ENCODE measurements around the gene CA11.

Gene CA11

DNA sequence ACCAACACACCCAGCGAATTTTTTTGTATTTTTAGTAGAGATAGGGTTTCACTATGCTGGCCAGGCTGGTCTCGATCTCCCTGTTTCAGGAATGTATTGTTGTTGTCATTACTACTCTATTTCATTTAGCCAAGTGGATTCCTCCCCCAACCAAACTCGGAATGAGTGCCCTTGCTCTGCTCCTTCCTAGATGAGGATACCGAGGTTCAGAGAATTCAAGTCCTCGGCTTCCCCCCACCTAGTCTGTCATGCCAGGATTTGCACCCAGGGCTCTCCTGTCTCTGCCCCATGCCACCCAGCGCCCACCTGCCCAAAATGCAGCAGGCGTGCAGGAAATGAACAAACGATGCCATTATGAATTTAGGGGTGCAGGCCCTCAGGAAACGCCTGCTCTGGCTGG is 43.0 kb downstream of the CA11 start:
- TF ChIP-seq, protein P1, sequence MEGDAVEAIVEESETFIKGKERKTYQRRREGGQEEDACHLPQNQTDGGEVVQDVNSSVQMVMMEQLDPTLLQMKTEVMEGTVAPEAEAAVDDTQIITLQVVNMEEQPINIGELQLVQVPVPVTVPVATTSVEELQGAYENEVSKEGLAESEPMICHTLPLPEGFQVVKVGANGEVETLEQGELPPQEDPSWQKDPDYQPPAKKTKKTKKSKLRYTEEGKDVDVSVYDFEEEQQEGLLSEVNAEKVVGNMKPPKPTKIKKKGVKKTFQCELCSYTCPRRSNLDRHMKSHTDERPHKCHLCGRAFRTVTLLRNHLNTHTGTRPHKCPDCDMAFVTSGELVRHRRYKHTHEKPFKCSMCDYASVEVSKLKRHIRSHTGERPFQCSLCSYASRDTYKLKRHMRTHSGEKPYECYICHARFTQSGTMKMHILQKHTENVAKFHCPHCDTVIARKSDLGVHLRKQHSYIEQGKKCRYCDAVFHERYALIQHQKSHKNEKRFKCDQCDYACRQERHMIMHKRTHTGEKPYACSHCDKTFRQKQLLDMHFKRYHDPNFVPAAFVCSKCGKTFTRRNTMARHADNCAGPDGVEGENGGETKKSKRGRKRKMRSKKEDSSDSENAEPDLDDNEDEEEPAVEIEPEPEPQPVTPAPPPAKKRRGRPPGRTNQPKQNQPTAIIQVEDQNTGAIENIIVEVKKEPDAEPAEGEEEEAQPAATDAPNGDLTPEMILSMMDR (IDR thresholded peaks at IDR 0.05; ENCODE audit: poor library complexity, severe bottlenecking): no peak
- DNase-seq (ENCODE audit: low spot score) (no peak), ATAC-seq (ENCODE audit: low read depth) (no peak)
- no peaks in the 10 kb centered on the region for H3K4me1 ChIP-seq (ENCODE audit: insufficient read depth, poor library complexity, severe bottlenecking)
- H3K9me3 ChIP-seq (ENCODE audit: severe bottlenecking): no peaks in the 10 kb centered on the region
- H3K4me3 ChIP-seq (ENCODE audit: severe bottlenecking): no peak overlapping the region
- no peak overlapping the region for H3K27ac ChIP-seq (ENCODE audit: poor library complexity, severe bottlenecking)
- no peaks in the 10 kb centered on the region for H3K27me3 ChIP-seq (ENCODE audit: insufficient read depth, poor library complexity, severe bottlenecking)
- H3K36me3 ChIP-seq (ENCODE audit: low read depth): no peaks in the 10 kb centered on the region

DNA sequence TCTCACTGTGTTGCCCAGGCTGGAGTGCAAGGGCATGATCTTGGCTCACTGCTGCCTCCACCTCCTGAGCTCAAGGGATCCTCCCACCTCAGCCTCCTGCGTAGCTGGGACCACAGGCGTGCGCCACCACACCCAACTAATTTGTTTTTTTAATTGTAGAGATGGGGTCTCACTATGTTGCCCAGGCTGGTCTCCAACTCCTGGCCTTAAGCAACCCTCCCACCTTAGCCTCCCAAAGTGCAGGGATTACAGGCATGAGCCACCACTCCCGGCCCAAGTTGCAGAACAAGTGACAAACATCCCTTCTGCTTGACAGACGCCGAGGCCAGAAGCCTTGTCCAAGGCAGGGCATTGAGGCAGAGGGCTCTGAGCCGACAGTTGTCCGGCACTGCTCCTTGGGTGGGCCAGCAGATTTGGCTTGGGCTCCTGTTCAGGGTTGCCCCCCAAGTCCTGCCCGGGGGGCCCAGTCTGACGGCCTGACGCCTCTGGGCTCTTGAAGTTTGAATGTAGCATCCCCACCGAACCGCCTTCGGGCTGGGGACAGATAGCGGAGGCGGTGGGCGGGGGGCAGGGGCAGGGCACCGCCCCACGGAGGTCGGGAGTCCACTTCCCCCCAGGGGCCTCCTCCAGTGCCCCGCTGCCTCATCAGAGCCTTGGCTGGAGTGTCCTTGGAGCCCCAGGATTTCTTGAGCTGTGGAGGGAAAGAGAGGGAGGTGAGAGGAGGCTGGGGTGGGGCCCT is 45.1 kb downstream of the CA11 start:
- ATAC-seq (ENCODE audit: low read depth) (no peak), DNase-seq (ENCODE audit: low spot score) (no peak)
- TF ChIP-seq, protein P1 (IDR thresholded peaks at IDR 0.05; ENCODE audit: poor library complexity, severe bottlenecking): no peak
- Histone ChIP-seq H3K27ac (ENCODE audit: poor library complexity, severe bottlenecking) (no peak overlapping the region), H3K9me3 (ENCODE audit: severe bottlenecking) (no peaks in the 10 kb centered on the region), H3K4me1 (ENCODE audit: insufficient read depth, poor library complexity, severe bottlenecking) (no peaks in the 10 kb centered on the region), H3K36me3 (ENCODE audit: low read depth) (no peaks in the 10 kb centered on the region), H3K27me3 (ENCODE audit: insufficient read depth, poor library complexity, severe bottlenecking) (no peaks in the 10 kb centered on the region), H3K4me3 (ENCODE audit: severe bottlenecking) (no peak overlapping the region)

DNA sequence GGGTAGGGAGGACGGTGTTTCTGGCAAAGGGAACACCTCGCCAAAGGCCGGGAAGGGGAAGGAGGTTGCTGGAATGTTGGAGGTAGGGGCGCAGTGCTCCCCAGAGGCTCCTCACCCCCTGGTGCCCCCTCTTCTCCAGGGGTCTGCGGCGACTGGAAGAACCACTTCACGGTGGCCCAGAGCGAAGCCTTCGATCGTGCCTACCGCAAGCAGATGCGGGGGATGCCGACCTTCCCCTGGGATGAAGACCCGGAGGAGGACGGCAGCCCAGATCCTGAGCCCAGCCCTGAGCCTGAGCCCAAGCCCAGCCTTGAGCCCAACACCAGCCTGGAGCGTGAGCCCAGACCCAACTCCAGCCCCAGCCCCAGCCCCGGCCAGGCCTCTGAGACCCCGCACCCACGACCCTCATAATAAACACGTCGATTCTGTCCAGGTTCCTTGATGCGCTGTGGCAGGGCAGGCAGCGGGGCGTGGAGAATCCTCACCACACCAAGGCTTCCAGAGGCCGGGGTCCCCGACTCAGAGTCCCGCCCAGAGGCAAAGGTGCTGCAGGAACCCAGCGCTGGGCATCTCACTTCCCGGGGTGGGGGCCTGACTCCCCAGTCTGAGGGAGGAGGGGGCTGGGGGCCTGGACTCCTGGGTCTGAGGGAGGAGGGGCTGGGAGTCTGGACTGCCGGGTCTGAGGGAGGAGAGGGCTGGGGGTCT is 46.8 kb downstream of the CA11 start:
- DNase-seq (ENCODE audit: low spot score) (no peak), ATAC-seq (ENCODE audit: low read depth) (no peak)
- H3K27ac ChIP-seq (ENCODE audit: poor library complexity, severe bottlenecking): no peak overlapping the region
- no peaks in the 10 kb centered on the region for H3K27me3 ChIP-seq (ENCODE audit: insufficient read depth, poor library complexity, severe bottlenecking)
- H3K9me3 ChIP-seq (ENCODE audit: severe bottlenecking): no peaks in the 10 kb centered on the region
- TF ChIP-seq, protein P1 (IDR thresholded peaks at IDR 0.05; ENCODE audit: poor library complexity, severe bottlenecking): no peak
- no peak overlapping the region for H3K4me3 ChIP-seq (ENCODE audit: severe bottlenecking)
- no peaks in the 10 kb centered on the region for H3K4me1 ChIP-seq (ENCODE audit: insufficient read depth, poor library complexity, severe bottlenecking)
- no peaks in the 10 kb centered on the region for H3K36me3 ChIP-seq (ENCODE audit: low read depth)

DNA sequence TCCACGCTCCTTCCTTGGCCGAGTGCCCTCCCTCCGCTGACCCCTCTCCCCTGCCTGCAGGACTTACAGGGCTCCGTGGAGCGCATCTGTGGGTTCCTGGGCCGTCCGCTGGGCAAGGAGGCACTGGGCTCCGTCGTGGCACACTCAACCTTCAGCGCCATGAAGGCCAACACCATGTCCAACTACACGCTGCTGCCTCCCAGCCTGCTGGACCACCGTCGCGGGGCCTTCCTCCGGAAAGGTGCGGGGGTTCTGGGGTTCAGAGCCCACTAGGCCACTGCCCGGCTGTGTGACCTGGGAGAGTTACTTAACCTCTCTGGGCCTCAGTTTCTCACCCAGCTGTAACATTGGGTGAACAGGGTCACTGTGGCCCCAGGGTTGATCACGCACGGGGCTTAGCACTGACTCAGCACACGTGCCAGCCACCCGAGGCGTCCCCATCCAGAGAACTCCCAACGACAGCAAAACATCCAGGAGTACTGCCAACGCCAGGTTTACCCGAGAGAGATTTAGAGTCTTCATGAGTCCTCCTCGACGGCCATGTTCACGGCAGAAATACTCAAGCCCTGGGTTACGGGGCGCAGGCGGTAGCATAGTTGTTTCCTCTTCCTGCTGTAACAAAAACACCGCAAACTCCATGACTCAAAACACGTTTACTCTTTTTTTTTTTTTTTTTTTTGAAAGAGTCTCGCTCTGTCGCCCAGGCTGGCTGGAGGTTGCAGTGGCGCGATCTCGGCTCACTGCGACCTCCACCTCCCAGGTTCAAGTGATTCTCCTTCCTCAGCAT is 49.1 kb downstream of the CA11 start:
- no peak for DNase-seq (ENCODE audit: low spot score)
- no peak for ATAC-seq (ENCODE audit: low read depth)
- Histone ChIP-seq H3K27me3 (ENCODE audit: insufficient read depth, poor library complexity, severe bottlenecking) (no peaks in the 10 kb centered on the region), H3K9me3 (ENCODE audit: severe bottlenecking) (no peaks in the 10 kb centered on the region), H3K27ac (ENCODE audit: poor library complexity, severe bottlenecking) (no peak overlapping the region), H3K36me3 (ENCODE audit: low read depth) (no peaks in the 10 kb centered on the region), H3K4me3 (ENCODE audit: severe bottlenecking) (no peak overlapping the region), H3K4me1 (ENCODE audit: insufficient read depth, poor library complexity, severe bottlenecking) (no peaks in the 10 kb centered on the region)
- TF ChIP-seq, protein P1 (IDR thresholded peaks at IDR 0.05; ENCODE audit: poor library complexity, severe bottlenecking): no peak
